Measurements from ENCODE around the gene PPAN. TPM values are rescaled to one million over a fixed set of nuclear protein-coding genes. Genes with fewer than 3 reads are reported as not detected.
A peak's percentile ranks its signal among the peaks of the same experiment; 100 is the strongest.

Gene PPAN
- total RNA-seq, 1 donor from 2014 or later = 53.2 TPM

DNA sequence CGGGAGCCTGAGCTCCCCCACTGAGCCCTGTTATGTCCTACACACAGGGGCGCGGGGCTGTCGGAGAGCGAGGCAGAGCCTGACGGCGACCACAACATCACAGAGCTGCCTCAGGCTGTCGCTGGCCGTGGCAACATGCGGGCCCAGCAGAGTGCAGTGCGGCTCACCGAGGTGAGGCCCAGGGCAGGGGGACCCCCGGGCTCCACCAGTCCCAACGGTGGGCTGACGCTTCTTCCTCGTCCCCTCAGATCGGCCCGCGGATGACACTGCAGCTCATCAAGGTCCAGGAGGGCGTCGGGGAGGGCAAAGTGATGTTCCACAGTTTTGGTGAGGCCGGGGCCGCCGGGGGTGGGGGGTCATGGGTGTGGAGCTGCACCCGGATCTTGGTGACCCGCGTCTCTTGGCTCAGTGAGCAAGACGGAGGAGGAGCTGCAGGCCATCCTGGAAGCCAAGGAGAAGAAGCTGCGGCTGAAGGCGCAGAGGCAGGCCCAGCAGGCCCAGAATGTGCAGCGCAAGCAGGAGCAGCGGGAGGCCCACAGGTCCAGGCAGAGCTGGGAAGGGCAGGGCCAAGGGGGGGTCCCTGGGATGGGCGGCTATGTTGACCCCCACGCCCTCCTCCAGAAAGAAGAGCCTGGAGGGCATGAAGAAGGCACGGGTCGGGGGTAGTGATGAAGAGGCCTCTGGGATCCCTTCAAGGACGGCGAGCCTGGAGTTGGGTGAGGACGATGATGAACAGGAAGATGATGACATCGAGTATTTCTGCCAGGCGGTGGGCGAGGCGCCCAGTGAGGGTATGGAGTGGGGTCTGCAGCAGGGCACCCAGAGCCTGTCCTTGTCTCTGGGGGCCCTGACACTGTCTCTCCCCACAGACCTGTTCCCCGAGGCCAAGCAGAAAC is 4.2 kb downstream of the PPAN start:
- peaks cover 16% of the 10 kb centered on the region for H3K36me3 Mint-ChIP-seq
- H3K4me1 Mint-ChIP-seq = peaks cover 12% of the 10 kb centered on the region
- no peaks in the 10 kb centered on the region for H3K27me3 Mint-ChIP-seq (ENCODE audit: low read depth)
- TF ChIP-seq, protein P1, sequence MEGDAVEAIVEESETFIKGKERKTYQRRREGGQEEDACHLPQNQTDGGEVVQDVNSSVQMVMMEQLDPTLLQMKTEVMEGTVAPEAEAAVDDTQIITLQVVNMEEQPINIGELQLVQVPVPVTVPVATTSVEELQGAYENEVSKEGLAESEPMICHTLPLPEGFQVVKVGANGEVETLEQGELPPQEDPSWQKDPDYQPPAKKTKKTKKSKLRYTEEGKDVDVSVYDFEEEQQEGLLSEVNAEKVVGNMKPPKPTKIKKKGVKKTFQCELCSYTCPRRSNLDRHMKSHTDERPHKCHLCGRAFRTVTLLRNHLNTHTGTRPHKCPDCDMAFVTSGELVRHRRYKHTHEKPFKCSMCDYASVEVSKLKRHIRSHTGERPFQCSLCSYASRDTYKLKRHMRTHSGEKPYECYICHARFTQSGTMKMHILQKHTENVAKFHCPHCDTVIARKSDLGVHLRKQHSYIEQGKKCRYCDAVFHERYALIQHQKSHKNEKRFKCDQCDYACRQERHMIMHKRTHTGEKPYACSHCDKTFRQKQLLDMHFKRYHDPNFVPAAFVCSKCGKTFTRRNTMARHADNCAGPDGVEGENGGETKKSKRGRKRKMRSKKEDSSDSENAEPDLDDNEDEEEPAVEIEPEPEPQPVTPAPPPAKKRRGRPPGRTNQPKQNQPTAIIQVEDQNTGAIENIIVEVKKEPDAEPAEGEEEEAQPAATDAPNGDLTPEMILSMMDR (IDR thresholded peaks at IDR 0.05; ENCODE audit: unreplicated experiment) = no peak
- no peaks in the 10 kb centered on the region for H3K9me3 Mint-ChIP-seq
- H3K27ac Mint-ChIP-seq = no peak overlapping the region
- DNase-seq (ENCODE audit: low spot score in 2 of 2, unreplicated experiment in 2 of 2) = no peak
- H3K4me3 Mint-ChIP-seq = no peak overlapping the region

GRCh38 chr19:10110972-10111317 is 4.8 kb downstream of the PPAN start:
- Mint-ChIP-seq H3K4me1 (peaks cover 11% of the 10 kb centered on the region), H3K4me3 (no peak overlapping the region), H3K9me3 (no peaks in the 10 kb centered on the region), H3K27me3 (ENCODE audit: low read depth) (no peaks in the 10 kb centered on the region), H3K27ac (no peak overlapping the region), H3K36me3 (peaks cover 17% of the 10 kb centered on the region)
- TF ChIP-seq, protein P1 (IDR thresholded peaks at IDR 0.05; ENCODE audit: unreplicated experiment) = no peak
- DNase-seq (ENCODE audit: low spot score in 2 of 2, unreplicated experiment in 2 of 2) = no peak

DNA sequence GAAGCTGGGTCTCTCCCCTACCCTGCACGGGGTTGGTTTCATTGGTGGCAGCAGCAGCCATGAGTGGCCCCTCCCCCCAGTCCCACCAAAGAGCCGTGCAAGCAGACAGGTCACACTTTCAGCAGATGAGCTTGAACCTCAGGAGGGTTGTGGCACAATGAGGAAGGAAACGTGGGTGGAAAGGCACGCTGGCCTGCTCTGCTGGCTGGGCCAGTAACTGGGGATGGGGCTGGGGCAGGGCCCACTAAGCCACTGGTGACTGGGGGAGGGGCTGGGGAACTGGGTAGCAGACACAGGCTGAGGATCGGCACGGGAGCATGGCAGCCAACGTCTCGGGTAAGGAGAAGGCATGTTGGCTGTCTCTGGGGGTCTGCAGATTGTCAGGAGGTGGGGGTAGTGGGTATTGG is 5.2 kb downstream of the PPAN start, which contains the start of gene P2RY11:
Gene P2RY11 (plus strand): TSS at position 289 of the 407 bp plus-strand sequence. CDS start 29 bp downstream, at position 318.
- H3K9me3 Mint-ChIP-seq = no peaks in the 10 kb centered on the region
- peaks cover 21% of the 10 kb centered on the region for H3K36me3 Mint-ChIP-seq
- H3K27me3 Mint-ChIP-seq (ENCODE audit: low read depth) = no peaks in the 10 kb centered on the region
- H3K4me1 Mint-ChIP-seq = peaks cover 10% of the 10 kb centered on the region
- H3K4me3 Mint-ChIP-seq = no peak within 1 kb of the TSS
- no peak for DNase-seq (ENCODE audit: low spot score in 2 of 2, unreplicated experiment in 2 of 2)
- TF ChIP-seq, protein P1 (IDR thresholded peaks at IDR 0.05; ENCODE audit: unreplicated experiment) = no peak
- H3K27ac Mint-ChIP-seq = peak within 1 kb of the TSS; percentile 25

DNA sequence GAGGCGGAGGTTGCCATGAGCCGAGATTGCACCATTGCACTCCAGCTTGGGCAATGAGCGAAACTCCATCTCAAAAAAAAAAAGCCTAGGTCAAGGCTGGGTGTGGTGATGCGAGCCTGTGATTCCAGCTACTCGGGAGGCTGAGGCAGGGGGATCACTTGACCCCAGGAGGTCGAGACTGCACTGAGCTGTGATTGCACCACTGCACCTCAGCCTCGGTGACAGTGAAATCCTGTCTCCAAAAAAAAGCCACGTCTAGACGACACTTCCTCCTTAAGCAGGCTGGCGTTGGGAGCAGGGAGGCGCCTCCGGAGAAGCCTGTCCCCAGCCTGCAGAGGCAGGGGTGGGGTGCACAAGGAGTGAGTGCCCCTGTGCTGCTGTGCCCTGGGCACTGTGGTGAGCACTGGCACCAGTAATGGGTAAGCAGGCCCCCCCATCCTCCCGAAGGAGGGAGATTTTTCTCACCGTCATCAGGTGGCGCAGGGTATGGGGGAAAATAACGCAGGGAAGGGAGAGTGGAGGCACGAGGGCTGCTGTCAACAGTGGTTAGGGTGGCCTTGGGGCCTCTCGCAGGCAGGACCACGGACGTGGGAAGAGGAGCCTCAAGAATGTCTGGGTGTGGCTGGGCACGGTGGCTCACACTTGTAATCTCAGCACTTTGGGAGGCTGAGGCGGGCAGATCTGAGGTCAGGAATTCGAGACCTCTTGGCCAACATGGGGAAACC is 6.0 kb downstream of the PPAN start:
- peak overlapping the region; percentile 25 for H3K27ac Mint-ChIP-seq
- H3K27me3 Mint-ChIP-seq (ENCODE audit: low read depth) = no peaks in the 10 kb centered on the region
- no peak for DNase-seq (ENCODE audit: low spot score in 2 of 2, unreplicated experiment in 2 of 2)
- no peaks in the 10 kb centered on the region for H3K9me3 Mint-ChIP-seq
- H3K4me1 Mint-ChIP-seq = peaks cover 4% of the 10 kb centered on the region
- H3K36me3 Mint-ChIP-seq = peaks cover 17% of the 10 kb centered on the region
- no peak overlapping the region for H3K4me3 Mint-ChIP-seq
- TF ChIP-seq, protein P1 (IDR thresholded peaks at IDR 0.05; ENCODE audit: unreplicated experiment) = no peak

- H3K36me3 Mint-ChIP-seq = peaks cover 21% of the 10 kb centered on the region
- H3K4me1 Mint-ChIP-seq = no peaks in the 10 kb centered on the region
- H3K27ac Mint-ChIP-seq = peak overlapping the region; percentile 39
- H3K9me3 Mint-ChIP-seq = no peaks in the 10 kb centered on the region
- no peak overlapping the region for H3K4me3 Mint-ChIP-seq
- TF ChIP-seq, protein P1 (IDR thresholded peaks at IDR 0.05; ENCODE audit: unreplicated experiment) = peak; percentile 30
- H3K27me3 Mint-ChIP-seq (ENCODE audit: low read depth) = no peaks in the 10 kb centered on the region
- DNase-seq (ENCODE audit: low spot score in 2 of 2, unreplicated experiment in 2 of 2) = no peak
These were observed 6.9 kb downstream of the PPAN start for GRCh38 chr19:10112895-10113591.
